ENCODE data around the gene CPNE9.

The CPNE9 gene

DNA sequence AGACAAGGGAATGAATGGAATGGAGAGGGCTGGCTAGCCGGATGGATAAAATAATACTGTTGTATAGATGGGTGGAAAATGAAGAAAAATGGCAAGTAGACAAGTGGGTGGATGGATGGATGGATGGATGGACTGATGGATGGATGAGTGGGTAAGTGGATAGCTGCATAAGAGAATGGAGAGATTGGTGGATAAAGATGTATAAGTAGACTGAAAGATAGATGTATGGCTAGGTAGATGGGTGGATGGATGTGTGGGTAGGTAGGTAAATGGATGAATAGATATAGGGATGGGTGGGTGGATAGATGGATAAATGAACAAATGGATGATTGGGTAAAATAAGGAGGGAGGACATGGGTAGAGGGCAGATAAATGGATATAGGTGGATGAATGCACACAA, 13.9 kb downstream of the CPNE9 start:
- DNase-seq = no peak

- no peak for DNase-seq
These were observed 14.5 kb downstream of the CPNE9 start for GRCh38 chr3:9718118-9718517.

GRCh38 chr3:9721015-9721699, 17.5 kb downstream of the CPNE9 start:
- DNase-seq = no peak

DNA sequence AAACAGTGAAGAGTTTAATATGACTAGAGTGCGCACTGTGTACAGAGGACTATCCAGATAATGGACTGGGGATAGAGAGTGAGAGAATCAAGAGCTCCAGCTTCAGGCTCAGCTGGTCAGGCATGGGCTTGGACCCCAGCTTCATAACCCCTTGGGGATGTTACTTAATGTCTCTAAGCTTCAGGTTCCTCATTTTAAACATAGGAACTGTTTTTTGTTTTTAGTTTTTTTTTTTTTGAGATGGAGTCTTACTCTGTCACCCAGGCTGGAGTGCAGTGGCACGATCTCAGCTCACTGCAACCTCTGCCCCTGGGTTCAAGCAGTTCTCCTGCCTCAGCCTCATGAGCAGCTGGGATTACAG, 18.0 kb downstream of the CPNE9 start:
- DNase-seq = no peak

DNA sequence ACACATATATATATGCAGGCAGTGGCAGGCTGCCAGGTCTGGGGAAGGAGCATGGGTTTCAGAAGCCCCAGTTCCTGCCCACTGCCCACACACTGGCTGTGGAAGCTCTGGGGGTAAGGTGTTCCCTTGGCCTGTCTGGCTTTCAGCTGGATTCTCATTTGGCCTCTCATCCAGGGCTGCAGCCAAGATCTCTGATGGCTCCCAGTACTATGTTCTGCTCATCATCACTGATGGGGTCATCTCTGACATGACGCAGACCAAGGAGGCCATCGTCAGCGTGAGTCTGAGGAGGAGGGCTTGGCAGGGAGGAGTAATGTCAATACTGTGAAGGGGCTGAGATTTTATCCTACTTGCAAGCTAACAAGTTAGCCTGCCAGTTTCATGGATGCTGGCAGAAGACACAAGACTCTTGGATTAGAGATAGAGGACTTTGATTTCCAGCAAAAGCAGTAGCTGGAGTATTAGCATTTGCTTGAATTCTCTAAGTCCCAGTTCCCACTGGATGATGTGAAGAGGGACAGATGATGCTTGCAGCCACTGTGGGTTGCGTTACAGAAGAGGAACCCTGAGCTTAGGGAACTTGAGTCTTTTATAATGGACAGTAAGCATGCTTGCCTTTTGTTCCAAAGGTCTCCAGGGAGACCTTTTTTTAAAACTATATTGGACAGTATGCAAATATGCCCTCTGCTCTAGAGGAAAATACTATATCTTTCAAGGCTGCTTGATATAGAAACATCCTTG, 22.3 kb downstream of the CPNE9 start:
- DNase-seq = no peak

GRCh38 chr3:9727041-9727595, 23.5 kb downstream of the CPNE9 start:
- DNase-seq = no peak

- DNase-seq = no peak
These were observed 24.1 kb downstream of the CPNE9 start for GRCh38 chr3:9727743-9728142.

- DNase-seq = no peak
These were observed 25.8 kb downstream of the CPNE9 start for GRCh38 chr3:9729419-9729818.

GRCh38 chr3:9730657-9731205, 27.1 kb downstream of the CPNE9 start:
- DNase-seq = no peak

DNA sequence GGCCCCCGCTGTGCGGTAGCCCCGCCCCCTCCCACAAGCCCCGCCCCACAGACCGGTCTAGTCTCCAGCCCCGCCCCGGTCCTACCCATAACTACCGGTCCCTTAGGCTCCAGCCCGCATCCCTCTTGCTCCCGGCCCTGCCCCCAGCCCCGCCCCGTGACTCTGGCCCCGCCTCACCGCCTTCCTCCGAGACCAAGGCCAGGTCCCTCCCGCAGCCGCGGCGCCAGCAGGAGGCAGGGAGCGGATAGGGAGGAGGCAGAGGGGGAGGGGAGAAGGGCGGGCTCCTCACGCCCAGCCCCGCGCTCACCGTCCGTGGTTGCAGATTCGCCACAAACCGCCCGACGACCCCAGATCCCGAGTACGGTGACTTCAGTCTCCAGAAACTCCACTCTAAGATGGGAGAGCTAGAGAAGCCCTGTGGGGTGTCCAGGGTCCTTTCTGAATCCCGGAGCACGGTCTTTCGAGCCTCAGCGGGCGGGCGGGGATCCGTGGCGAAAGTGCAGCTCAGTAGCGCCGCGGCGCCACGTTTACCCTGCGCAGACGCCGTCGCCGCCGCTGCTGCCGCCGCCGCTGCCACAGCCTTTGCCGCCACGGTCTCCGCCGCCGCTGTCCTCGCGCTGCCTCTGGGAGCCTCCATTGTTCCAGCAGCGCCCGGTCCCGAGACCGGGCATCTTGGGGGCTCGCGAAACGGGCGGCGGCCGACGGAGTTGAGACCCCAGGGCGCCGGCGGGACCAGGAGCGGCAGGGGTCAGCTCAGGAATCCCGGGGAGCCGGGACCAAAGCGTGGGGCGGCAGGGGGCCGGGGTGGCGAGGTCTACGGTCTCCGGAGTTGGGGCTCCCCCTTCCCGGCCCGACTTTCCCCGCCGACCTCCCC, 27.8 kb downstream of the CPNE9 start, which contains the start of gene BRPF1:
Gene BRPF1 (plus strand): TSS at position 530 of the 874 bp plus-strand sequence. CDS start 2,406 bp downstream, outside the sequence.
- peak; percentile 91 for DNase-seq

DNA sequence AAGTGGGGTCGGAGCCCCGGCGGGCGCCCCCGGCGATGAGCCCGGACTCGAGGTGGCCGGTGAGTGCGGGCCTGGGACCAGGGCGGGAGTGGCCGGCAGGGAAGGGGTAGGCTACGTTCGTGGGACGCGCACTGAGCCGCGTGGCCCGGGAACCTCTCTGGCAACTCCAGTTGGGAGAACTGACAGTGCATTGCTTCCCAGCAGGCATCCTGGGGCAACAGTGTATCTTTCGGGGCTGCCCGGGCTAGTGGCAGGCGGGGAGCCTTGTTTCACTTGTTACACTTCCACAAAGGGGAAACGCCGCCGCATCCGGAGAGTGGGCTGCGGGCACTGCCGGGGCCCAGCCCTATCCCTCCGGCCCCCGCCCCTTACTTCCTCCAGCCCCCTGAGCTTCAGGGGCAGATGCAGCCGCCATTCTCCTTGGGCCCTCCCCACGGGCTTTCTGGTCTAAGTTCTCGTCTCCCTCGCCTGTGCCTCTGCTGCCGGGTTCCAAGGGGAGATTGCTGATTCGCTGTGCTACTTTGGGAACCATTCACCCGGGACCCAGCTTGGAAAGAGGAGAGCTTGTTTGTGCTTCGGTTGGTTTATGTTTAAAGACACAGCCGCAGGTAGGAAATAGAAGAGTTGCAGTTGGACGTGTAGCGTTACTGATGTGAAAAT, 28.6 kb downstream of the CPNE9 start:
- DNase-seq = no peak

GRCh38 chr3:9732740-9733115, 29.1 kb downstream of the CPNE9 start:
- DNase-seq = no peak

- DNase-seq = no peak
These were observed 33.2 kb downstream of the CPNE9 start for GRCh38 chr3:9736831-9737230.

GRCh38 chr3:9739181-9739580, 35.5 kb downstream of the CPNE9 start:
- no peak for DNase-seq

- DNase-seq = no peak
These were observed 38.9 kb downstream of the CPNE9 start for GRCh38 chr3:9742560-9742959.

DNA sequence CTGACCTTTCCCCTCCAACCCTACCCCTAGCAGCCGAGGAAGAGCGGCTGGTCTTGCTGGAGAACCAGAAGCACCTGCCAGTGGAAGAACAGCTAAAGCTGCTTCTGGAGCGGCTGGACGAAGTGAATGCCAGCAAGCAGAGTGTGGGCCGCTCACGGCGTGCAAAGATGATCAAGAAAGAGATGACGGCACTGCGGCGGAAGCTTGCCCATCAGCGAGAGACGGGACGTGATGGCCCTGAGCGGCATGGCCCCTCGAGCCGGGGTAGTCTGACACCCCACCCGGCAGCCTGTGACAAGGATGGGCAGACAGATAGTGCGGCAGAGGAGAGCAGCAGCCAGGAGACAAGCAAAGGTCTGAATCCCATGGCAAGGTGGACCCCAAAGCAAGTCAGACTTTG, 39.9 kb downstream of the CPNE9 start:
- no peak for DNase-seq

GRCh38 chr3:9744162-9744561, 40.5 kb downstream of the CPNE9 start:
- no peak for DNase-seq

GRCh38 chr3:9745521-9745920, 41.9 kb downstream of the CPNE9 start:
- DNase-seq = no peak

DNA sequence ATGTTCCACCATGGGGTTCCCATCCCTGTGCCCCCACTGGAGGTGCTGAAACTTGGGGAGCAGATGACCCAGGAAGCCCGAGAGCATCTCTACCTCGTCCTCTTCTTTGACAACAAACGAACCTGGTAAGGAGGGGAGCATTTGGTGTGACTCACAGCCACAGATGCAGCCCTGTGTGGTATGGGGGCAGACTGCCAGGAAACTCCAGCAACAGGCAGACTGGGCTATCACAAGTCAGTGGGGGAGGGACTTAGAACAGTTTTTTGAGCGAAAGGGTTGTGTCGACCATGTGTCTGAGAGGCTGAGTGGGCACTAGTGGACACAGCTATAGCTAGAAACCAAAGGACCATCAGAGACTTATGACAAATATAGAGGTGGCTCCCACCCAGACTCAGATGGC, 42.7 kb downstream of the CPNE9 start:
- no peak for DNase-seq

GRCh38 chr3:9747267-9747666, 43.6 kb downstream of the CPNE9 start:
- no peak for DNase-seq

GRCh38 chr3:9748031-9748430, 44.4 kb downstream of the CPNE9 start:
- no peak for DNase-seq

DNA sequence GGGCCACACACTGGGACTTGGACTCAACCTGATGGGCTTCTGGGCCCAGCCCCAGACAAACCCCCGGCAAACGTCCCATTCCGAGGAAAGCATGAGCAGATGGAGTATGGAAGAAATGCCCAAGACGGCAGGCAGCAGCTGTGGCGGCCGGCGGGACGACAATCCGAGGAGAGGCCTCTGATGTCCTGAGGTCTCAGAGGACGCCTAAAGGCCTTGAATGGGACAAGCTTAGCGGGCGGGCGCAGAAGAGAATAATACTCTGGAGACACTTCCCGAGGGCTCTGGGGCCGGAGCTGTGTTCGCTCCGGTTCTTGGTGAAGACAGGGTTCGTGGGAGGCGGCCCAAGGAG, 45.6 kb downstream of the CPNE9 start:
- DNase-seq = no peak
